NCI-H146 treated with DMSO at 0.1 percent for 48 hours (cell line): ENCODE data around the gene CCL5.

Source experiments
- DNase-seq: peaks from one replicate; lab custom pipeline; 2025; ENCODE audit not compliant: unreplicated experiment; lab: John Stamatoyannopoulos, UW

CCL5 gene

DNA sequence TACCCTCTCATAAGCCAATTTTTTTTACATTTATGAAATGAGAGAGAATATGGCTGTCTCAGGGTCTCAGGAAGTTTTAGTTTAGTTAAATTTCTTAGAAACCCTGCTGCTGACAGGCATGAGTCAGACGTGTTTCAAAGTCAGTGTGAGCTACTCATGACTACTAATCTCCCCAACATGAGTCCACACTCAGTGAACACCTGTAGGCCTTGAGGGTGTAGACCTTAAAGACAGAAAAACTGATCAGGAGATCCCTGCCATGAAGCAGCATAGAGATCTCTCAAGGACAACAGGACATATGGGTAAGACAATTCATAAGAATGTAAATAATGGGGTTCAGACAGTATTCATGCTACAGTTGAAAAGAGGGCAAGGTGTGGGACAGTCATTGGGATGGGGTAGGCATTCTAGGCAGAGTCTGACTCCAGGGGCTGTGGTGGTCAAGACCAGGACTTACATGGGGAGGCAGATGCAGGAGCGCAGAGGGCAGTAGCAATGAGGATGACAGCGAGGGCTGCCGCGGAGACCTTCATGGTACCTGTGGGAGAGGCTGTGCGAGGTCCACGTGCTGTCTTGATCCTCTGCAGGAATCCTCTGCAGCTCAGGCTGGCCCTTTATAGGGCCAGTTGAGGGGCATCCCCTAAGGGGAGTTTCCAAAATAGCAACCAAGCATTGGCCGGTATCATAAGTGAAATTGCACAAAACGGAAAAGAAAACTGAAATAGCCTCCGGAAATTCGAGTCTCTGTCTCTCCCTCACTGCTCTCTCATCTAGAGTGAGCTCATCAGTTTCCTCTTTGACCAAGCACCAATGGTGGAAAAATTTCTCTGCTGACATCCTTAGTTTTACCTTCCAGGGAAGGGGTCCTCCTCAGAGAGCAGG, at the start of gene CCL5:
Gene CCL5, minus strand, starts transcription at position 588 of the 882 bp plus-strand sequence.
- no peak for DNase-seq

DNA sequence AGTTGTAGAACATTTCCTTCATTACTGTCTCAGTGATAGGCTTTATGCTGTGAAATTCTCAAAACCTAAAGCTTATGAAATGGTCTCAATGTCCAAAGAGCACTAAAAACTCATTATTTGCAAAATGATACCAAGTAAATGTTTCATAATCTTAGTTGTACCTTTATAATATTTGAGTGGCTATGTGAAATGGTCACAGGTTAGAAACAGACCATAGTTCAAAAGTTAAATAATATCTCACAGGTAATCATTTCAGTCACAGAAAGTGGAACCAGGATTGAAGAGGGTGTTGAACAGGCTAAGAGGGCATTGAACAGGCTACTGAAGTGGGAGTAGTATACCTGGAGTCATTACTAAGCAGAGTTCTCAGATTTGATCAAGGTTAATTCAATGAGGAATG, 47.6 kb upstream of the CCL5 start:
- DNase-seq, result no peak

DNA sequence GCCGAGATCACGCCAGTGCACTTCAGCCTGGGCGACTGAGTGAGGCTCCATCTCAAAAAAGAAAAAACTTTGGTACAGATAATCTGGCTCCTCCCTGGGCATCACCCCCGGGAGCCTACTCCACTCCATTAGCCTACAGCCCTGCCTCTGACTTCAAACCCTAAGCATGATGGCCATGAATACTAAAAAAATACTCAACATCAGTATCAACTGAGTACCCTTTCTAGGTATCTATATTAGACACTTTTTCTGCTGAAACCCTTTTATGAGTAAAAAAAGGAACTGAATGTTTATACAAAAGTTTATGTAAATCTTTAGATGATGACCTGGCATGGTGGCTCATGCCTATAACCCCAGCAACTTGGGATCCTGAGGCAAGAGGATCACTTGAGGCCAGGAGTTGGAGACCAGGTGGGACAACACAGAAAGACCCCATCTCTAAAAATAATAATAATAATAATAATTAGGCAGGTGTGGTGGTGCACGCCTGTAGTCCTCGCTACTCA, 43.5 kb upstream of the CCL5 start:
- DNase-seq, result no peak

DNA sequence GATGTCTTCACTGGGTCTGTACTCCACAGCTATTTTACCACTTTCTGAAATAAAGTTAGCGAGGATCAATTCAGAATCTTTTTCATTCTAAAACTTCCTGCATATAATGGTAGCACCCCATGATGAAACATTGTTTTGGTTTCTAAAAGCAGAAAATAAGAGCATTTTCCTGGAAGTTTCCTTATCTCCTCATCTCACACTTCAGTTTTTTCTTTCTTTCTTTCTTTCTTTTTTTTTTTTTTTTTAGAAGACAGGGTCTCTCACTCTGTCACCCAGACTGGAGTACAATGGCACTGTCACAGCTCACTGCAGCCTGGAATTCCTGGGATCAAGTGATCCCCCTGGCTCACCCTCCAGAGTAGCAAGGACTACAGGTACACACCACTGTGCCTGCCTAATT, 40.1 kb upstream of the CCL5 start:
- DNase-seq, result no peak

- DNase-seq, result no peak
Measured at GRCh38 chr17:35918665-35919064, 38.5 kb upstream of the CCL5 start.

DNA sequence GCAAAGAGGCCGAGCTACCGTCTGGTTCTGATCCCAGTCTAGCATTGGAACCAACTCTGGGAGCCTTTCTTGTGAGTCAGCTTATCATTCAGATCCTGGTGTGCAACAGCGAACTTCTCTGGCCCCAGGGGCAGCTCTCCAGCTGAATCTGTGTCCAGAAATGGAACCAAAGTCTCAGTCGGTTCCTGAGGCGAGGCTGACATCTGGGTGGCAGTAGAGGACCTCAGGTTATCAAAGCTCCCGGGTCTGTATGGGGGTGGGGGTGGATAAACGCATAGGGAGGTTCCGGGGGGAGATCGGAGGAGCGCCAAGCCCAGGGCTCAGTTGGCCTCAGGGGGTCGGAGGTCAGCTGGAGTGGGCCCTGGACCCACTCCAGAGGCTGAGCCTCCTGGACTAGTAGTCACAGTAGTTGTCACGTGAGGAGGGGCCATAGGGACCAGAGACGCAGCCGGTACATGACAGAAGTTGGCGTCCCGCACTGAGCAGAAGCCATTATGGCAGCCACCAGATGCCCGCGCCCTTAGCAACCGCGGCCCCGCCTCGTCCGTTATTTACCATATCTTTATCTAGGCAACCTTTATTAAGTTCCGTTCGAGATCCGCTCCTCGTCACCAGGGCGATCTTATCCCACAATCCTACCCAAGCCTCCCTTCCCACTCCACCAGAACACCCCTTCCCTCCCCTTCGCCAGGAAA, 37.5 kb upstream of the CCL5 start:
- DNase-seq, result no peak

DNA sequence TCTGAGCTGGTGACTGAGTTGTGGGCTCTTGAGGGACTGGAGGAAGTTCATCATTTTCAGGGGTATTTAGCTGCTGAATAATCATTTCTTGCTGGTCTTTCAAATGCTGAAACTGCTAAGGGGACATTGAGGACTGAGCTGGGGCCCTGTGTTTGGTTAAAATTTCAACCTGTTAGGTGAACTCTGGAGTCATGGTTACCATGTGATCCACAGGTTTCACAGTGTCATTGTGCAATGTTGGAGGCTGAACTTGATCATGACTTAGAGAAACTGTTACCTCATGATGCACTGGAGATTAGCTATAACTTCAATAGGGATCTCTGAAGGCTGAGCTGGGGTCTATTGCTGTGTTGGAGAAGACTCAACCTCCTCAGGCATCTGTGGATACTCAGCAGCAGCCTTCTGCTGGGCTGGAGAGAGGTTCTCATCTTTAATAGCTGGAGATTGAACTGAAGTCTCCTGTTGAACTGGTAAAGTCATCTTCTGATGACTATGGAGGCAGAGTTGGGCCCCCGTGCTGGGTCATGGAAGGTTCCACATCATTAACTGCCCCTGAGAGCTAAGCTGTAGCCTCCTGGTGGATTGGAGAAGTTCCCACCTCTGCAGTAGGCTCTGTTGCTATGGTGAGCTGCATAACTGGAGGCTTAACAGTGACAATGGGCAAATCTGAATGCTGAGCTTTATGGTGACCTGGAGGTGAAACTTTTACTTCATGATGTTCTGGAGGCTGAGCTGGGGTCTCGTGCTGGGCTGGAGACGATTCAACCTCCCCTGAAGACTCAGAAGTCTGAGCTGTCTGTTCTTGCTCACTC, 35.2 kb upstream of the CCL5 start:
- no peak for DNase-seq

GRCh38 chr17:35914354-35914753, 34.2 kb upstream of the CCL5 start:
- no peak for DNase-seq

DNA sequence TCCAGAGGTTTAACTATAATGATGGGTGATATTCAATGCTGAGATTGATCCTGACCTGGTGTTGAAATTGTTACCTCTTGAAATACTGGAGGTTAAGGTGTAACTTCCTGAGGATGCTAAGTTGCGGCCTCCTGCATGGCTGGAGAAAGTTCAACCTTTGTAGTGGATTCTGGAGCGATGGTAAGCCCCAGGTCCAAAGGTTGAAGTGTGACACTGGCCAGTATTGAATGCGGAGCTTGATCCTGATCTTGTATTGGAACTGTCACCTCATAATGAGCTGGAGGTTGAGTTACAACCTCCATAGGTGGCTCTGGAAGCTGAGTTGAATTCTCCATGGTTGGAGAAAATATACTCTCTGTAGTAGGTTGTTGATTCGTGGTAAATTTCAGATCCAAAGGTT, 33.4 kb upstream of the CCL5 start:
- DNase-seq, result no peak

DNA sequence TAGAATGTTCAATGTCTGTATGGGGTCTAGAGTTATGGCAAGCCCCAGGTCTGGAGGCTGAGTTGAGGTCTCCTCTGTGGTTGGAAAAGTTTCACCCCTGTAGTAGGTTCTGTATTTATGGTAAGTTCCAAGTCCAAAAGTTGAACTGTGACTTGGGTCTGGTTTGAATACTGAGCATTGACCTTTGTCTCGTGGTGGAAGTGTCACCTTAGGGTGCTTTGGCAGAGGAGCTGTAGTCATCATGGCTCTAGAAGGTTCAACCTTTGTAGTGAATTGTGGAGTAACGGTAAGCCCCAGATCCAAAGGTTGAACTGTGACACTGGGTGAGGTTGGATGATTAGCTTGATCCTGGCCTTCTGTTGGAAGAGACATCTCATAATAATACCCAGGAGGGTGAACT, 32.8 kb upstream of the CCL5 start:
- no peak for DNase-seq

GRCh38 chr17:35912339-35912912, 32.3 kb upstream of the CCL5 start:
- no peak for DNase-seq

DNA sequence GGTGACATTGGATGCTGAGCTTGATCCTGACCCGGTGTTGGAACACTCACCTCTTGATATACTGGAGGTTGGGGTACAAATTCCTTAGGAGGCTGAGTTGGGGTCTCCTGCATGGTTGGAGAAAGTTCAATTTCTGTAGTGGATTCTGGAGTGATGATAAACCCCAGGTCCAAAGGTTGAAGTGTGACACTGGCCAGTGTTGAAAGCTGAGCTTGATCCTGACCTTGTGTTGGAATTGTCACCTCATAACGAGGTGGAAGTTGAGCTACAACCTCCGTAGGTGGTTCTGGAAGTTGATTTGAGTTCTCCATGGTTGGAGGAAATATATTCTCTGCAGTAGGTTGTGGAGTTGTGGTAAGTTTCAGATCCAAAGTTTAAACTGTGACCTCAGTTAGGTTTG, 29.2 kb upstream of the CCL5 start:
- no peak for DNase-seq

DNA sequence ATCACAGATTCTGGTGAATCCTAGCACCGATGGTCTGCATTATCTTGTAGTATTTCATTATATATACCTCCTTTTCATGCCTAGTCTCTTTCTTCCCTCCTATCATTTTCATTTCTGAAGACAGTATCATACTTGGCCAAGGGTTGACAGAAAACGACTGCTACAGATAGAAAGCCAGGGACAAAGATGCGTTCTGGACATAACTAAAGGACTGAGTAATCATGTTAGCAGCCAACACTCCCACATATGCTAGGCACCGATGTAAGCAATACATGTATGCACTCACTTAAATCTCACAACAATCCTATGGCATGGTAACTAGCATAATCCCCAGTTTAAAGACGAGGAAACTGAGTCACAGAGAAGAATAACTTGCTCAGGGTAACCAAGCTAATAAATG, 27.5 kb upstream of the CCL5 start:
- DNase-seq, result no peak

- no peak for DNase-seq
Measured at GRCh38 chr17:35906926-35907637, 26.9 kb upstream of the CCL5 start.

GRCh38 chr17:35906191-35906925, 26.2 kb upstream of the CCL5 start:
- no peak for DNase-seq

DNA sequence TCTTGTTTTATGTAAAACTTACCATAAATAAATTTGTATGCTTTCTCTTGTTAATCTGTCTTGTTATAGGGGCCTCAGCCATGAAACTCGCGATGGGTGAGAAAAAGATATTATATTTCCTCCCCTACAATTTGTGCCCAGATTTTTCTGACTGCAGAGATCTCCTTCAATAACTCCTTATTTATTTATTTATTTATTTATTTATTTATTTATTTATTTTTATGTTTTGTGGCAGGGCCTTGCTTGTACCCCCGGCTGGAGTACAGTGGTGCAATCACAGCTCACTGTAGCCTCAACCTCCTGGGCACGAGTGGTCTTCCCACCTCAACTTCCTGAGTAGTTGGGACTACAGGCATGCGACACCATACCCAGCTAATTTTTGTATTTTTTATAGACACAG, 23.3 kb upstream of the CCL5 start:
- DNase-seq, result no peak

GRCh38 chr17:35901631-35902175, 21.5 kb upstream of the CCL5 start:
- no peak for DNase-seq

DNA sequence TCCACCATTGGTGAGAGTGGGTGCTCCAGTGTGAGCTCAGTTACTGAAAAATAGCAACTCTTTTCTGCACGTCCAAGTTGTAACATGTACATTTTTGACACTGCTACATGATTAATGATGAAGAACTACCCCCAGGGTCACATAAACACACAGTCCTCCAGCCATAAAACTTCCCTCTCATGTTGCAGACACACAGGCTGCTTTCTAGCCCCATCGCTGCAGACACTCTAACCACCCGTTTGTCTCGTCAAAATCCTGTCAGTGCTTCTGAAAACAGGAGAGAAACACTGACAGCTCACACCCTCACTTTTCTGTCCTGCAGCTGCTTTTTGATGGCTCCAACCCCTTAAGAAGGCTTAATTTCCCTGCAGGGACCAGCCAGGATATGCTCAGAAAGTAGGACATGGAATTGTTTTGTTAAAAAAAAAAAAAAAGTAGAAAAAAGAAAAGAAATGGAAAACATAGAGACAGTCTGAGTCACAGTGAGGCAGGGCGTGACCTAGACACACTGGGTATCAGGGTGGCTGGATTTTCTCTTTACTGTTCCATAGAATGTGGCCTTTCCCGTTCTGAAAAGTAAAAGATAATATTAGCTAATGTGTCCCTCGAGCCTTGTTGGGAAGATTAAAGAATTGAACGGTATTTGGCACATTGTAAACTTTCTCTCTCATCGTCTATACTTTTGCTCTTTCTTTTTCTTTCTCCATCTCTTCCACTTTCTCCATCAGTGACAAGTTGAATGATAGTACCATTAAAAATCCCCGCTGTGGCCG, 20.7 kb upstream of the CCL5 start:
- no peak for DNase-seq

GRCh38 chr17:35900280-35900679, 20.1 kb upstream of the CCL5 start:
- DNase-seq, result no peak
